Midbrain (tissue), 1 donor: ENCODE measurements around the gene RTEL1.
"Not testable (repeated sequence)": the region's sequence is repeated elsewhere in the genome, so short reads cannot be mapped to it uniquely, and the experiment has no call there.

Experiments
- DNase-seq: peaks from one replicate; lab custom pipeline; 2025; lab: John Stamatoyannopoulos, UW

The RTEL1 gene

GRCh38 chr20:63657937-63658748 lies at the start of gene RTEL1:
Gene RTEL1 (plus strand): TSS chr20:63658312. CDS start chr20:63659403, 1,091 bp downstream.
- DNase-seq, result peak; percentile 97

DNA sequence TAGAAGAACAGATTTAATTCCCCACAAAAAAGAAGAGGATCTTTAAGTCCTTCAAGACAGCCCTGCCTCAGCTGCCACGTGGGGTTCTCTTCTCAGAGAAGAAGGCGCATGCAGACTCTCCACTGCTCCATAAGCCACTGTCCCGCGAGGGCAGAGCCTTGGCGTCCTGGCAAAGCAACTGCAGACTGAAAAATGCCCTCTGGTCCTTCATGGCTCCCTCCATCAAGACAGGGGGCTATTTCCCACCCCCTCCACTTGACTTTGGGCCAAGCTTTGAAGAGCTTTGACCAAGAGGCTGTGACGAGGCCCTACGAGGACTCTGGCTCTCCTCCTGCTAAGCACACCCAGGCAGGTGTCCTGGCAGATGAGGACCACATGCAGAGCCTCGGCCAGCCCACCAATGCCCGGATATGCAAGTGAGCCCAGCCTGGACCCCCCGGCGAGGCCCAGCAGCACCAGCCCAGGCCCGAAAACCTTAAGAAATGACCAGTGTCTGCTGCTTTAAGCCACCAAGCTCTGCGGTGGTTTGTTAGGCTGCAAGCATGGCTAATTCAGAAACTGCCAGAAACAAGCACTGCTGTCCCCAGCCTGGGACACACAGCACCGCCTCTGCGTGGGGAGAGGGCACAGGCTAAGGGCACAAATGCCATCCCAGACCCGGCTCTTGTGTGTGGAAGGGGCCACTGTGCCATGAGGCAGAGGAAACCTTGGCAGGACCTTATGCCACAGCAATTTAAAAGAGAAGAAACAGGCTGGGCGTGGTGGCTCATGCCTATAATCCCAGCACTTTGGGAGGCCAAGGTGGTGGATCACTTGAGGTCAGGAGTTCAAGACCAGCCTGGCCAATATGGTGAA lies 47.3 kb upstream of the RTEL1 start:
- DNase-seq, result no peak

GRCh38 chr20:63611646-63612045 lies 46.5 kb upstream of the RTEL1 start:
- no peak for DNase-seq

DNA sequence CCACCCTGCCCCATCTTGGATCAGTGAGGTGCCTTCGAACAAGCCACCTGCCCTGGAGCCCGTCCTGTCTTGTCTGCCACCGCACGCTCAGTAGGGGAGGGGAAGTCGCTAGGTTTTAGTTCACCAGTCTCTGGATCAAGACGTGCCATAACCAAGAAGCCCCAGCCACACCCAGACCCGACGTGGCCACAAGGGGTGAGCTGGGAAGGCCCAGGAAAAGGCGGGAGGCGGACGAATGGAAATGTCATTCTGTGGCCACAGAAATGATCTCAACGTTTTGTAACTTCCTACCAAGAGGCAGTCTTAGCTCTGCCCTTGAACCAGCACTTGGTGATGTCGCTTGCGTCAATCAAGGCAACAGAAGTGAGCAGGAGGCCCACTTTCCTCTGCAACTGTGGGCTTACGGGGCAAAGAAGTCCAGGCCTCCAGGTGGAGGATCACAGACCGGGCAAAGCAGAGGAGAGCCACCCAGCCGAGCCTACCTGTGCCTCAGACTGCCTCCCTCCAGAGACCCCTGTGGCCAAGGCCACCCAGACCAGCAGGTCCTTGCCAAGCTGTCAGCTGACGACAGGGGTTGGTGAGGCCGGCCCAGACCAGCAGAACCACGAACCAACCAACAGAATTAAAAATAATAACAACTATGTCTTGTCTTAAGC lies 45.7 kb upstream of the RTEL1 start:
- DNase-seq, result no peak

GRCh38 chr20:63613863-63614594 lies 44.1 kb upstream of the RTEL1 start:
- not testable (repeated sequence) for DNase-seq

DNA sequence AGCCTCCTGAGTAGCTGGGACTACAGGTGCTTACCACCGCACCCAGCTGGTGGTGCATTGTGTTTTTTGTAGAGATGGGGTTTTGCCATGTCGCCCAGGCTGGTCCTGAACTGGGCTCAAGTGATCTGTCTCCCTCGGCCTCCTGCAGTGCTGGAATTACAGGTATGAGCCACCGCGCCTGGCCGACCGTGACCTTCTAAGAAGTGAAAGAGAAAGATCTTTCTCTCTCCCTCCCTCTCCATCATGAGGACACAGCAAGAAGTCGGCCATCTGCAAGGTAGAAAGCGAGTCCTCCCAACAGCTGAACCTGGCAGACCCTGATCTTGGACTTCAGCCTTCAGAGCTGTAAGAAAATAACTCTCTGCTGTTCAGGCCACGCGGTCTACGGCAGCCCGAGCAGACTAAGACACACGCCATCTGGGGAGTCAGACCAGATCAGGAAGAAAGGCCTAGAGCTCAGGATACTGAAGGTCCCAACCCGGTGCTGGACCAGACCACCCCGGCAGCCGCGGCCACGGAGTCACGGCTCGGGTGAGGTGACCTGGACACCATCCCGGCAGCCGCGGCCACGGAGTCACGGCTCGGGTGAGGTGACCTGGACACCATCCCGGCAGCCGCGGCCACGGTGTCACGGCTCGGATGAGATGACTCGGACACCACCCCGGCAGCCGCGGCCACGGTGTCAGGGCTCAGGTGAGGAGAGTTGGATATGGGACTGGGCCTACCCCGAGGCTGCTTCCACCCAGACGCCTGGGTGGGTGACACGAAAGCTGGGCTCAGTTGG lies 40.8 kb upstream of the RTEL1 start:
- no peak for DNase-seq

DNA sequence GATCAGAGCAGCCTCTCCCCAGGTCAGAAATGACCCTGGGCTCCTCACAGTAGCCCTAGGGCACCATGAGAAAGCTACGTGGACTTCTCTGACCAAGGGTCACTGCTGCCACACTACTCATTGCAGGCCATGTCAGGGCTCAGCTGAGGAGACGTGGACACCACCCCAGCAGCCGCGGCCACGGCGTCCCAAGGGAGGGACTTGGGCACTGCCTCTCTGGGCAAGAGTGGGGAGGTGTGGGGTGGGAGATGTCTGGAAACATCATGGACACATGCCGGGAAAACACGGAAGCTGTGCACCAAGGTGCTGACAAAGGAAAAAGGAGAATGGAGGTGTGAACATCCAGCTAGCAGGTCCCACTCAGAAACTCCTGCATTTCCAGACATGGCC lies 40.2 kb upstream of the RTEL1 start:
- DNase-seq, result no peak

DNA sequence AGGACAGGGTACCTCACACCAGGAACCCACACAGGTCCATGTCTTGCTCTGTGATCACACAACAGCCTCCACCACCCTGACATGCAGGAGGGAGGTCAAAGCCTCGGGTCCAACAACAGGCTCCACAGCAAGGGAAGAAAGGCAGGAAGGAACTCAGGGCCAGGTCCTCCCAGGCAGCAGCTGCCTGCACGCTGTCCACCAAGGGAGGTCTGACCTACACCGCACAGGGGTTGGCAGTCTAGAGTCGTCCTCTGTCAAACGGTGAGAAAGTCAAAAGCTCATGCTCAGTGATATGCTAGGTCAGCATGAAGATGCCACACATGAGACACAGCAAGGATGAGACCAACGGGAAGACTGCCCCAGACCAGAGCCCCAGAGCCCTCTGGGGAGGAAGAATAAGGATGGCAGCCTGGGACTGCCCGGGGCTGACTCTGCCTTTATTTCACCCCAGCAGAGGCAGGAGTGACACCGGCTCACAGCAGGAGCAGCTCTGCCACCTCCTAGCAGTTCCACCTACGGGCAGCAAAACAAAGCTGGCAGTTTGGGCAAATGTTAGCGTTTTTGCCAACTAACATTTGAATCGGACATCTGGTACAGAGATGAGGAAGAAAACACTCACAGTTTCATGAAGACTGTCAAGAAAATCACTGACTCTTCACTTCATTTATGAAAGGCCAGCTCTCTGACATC lies 39.7 kb upstream of the RTEL1 start:
- no peak for DNase-seq

GRCh38 chr20:63619086-63619485 lies 39.0 kb upstream of the RTEL1 start:
- no peak for DNase-seq

DNA sequence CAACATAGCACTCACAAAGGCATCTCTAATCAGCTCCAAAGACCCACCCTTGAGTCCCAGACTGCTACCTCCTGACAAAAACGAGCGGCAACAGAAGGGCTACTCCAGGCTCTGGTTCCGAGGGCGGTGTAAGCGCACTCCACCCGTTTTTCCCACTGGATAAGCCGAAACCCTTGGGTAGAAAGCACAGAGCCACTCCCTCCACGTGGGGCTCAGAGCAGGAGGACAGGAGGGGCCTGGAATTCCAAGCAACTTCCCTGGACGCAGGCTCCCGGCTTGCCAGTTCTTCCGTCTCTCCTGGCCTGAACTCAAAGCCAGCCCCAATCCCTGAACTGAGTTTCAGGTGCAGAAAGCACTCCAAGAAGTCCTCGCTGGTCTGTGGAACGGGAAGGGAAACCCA lies 38.6 kb upstream of the RTEL1 start:
- DNase-seq, result no peak

DNA sequence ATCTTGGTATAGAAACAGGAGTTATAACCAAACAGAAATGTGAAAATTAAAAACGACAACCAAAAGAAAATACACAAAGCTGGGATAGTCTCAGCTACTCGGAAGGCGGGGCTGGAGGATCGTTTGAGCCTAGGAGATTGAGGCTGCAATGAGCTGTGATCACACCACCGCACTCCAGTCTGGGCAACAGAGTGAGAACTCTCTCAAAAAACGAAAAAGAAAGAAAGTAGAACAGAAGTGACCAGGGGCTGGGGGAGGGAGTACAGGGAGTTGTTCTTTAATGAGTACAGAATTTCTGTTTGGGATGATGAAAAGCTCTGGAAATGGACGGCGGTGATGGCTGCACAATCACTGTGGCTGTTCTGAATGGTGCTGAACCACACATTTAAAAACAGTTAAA lies 37.1 kb upstream of the RTEL1 start:
- no peak for DNase-seq

GRCh38 chr20:63622096-63622495 lies 36.0 kb upstream of the RTEL1 start:
- no peak for DNase-seq

DNA sequence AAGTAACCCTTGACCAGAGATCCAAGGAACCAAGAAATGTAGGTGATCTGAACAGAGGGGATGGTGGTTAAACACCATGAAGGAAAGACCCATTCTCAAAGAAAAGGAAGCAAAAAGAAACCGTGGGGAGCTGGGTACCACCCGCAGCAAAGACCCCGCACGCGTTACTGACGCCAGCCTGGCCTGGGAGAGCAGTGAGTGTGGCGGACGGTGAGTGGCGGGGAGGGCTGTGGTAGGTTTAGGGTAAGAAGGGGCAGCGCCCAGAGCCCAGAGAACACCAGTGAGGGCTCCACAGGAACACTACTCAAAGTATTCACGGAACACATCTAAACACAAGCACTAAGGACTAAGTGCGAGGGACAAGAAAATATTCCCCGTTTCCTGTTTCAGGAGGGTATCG lies 35.4 kb upstream of the RTEL1 start:
- DNase-seq, result no peak

- no peak for DNase-seq
Measured at GRCh38 chr20:63624486-63624885, 33.6 kb upstream of the RTEL1 start.

- DNase-seq, result no peak
Measured at GRCh38 chr20:63625771-63626423, 32.2 kb upstream of the RTEL1 start.

- peak; percentile 85 for DNase-seq
Measured at GRCh38 chr20:63626424-63627128, 31.5 kb upstream of the RTEL1 start, which contains the start of gene GMEB2. Gene GMEB2 (minus strand): TSS chr20:63627101. CDS start chr20:63619397, 7,704 bp downstream.

DNA sequence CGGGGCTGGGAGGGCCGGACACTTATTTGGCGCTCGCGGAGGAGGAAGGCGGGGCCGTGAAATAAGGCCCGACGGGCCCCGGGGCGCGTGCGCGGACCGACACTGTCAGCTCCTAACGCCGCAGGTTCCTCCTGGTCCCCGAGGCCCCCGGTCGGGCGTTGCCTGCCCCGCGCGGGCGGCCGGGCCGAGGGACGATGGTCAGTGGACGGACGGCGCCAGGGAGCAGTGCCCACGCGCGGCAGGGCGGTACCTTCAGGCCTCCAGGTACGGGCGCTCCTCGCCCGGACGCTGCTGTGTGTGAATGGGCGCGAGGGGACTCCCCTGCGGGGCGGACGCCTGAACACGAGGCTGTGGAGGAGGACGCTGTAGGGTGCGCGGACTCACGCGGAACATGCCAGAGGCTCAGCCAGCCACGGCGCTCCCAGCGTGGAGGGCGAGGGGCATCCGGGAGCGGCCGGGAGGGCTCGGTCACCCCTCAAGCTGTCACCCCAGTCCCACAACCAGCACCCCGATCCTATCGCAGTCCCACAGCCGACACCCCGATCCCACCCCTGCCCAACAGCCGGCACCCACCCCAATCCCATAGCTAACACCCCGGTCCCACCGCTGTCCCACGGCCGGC lies 30.9 kb upstream of the RTEL1 start:
- DNase-seq, result peak; percentile 91

- no peak for DNase-seq
Measured at GRCh38 chr20:63627751-63628245, 30.3 kb upstream of the RTEL1 start.
